Mammary epithelial cell (primary cell): ENCODE results near the gene NSUN3.

Experiments
- CTCF ChIP-seq, 2 donors: IDR thresholded peaks in 1 of 2; conservative IDR thresholded peaks in 1 of 2; 2 replicates each; pipeline ENCODE4 v1.5.1; 2011 to 2012; ENCODE audit warnings: inconsistent platforms in 2 of 2, low read length in 2 of 2, mild to moderate bottlenecking in 2 of 2, control low read depth in 1 of 2, low read depth in 1 of 2; ENCODE audit not compliant: insufficient read depth in 1 of 2; ENCODE audit errors: extremely low read depth in 1 of 2
- EZH2 ChIP-seq: IDR thresholded peaks from 2 replicates; pipeline ENCODE4 v1.6.1; 2012; ENCODE audit warnings: low read length, inconsistent platforms, borderline replicate concordance

- TF ChIP-seq CTCF (conservative IDR thresholded peaks at IDR 0.05 in 1 of 2, IDR thresholded peaks at IDR 0.05 in 1 of 2; ENCODE audit: extremely low read depth in 1 of 2, insufficient read depth in 1 of 2, low read depth in 1 of 2, low read length in 2 of 2) (no peak), EZH2 (no peak)
Measured at GRCh38 chr3:94150113-94150512, 87.3 kb downstream of the NSUN3 start.
